ENCODE data around the gene HOXC9.

HOXC9 gene

DNA sequence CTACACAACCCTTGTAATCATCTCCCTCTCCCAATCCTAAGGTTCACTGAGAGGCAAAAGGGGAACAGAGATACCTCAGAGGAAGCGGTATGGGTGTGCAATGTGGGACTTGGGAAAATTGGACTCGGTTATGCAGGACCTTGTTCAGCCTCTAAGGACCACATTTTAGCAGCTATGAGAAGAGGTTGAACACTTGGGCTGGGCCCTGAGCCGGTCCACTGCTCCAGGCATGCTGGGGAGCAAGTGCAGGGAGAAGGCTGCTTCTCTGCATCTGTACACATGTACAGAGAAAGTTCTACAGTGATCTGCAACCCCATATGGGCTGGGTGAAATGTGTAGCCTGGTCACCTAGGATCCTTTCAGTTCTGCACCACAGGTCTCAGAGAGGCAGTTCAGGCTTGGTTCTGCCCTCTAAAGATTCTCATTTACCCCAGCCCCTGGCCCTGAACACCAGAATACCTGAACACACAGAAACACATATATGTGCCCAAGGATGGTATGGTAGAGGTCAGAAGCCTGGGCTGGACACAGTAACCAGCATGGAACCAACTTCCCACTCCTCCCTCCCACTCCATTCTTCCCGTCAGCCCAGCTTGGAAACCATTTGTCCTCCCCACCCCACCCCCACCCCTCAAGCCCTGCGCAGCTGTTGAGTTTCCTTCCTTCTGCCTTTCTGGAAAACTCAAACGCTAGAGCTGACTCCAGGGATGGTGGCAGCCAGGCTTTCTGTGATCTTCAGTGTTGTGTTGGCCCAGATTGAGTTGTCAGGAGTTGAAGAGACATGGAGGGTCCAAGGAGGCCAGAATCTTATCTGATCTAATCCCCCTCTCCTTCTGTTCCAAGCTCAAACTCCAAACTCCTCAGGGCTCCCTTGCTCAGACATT, 43.3 kb downstream of the HOXC9 start:
- DNase-seq, result no peak

GRCh38 chr12:54044425-54045103, 44.6 kb downstream of the HOXC9 start:
- DNase-seq, result no peak

- DNase-seq, result no peak
These were observed 45.4 kb downstream of the HOXC9 start for GRCh38 chr12:54045401-54045800.

GRCh38 chr12:54045868-54046521, 46.0 kb downstream of the HOXC9 start:
- no peak for DNase-seq

- DNase-seq, result no peak
These were observed 46.8 kb downstream of the HOXC9 start for GRCh38 chr12:54046809-54047159.

- DNase-seq, result no peak
These were observed 47.4 kb downstream of the HOXC9 start for GRCh38 chr12:54047160-54047963.

DNA sequence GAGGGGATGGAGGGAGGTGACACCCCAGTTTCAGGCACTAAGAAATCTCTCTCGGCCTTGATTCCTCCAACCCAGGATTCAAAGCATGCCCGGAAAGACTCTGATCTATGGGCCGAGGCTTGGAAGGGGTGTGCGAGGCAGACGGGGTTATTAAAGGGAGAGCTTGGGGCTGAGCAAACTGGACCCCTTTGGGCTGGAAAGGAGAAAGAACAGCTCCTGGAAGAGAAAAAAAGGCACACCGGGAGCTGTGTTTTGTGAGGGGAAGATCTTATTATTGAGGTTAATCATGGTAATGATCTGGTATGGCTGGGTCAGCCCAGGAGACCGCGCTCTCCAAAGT, 48.0 kb downstream of the HOXC9 start:
- no peak for DNase-seq

GRCh38 chr12:54048406-54049093, 48.6 kb downstream of the HOXC9 start:
- no peak for DNase-seq

DNA sequence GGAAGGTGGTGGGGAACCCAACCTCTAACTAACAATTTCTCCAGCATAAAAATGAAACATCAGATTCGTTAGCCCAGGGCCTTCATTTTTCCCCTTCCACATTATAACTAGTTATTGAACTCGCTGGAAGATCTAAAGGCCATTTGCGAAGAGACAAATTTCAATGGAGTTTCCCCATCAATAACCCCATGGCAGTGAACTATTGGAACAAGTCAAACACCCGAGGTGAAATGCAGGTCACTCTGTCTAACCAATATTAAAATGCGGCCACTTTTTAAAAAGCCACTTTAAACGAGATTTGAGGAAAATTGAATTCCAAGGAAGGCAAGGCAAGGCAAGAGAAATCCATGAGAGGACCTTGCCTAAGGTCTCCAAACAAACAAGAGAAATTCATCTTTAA, 49.1 kb downstream of the HOXC9 start:
- no peak for DNase-seq

DNA sequence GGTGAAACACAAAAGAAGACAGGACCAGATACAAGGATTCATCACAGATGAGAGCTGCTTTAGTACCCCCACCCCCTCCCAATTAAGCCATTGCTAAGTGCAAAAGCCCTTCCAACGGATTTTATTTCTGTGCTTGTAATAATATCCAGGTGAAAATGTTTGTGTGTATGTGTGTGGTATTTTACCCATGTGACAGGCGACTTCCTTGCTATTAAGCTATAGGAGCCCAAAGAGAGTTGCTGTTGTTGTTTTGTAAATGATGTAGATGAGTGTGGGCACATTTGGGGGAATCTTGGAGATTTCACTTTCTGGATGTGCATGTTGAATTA, 50.5 kb downstream of the HOXC9 start:
- DNase-seq, result no peak

DNA sequence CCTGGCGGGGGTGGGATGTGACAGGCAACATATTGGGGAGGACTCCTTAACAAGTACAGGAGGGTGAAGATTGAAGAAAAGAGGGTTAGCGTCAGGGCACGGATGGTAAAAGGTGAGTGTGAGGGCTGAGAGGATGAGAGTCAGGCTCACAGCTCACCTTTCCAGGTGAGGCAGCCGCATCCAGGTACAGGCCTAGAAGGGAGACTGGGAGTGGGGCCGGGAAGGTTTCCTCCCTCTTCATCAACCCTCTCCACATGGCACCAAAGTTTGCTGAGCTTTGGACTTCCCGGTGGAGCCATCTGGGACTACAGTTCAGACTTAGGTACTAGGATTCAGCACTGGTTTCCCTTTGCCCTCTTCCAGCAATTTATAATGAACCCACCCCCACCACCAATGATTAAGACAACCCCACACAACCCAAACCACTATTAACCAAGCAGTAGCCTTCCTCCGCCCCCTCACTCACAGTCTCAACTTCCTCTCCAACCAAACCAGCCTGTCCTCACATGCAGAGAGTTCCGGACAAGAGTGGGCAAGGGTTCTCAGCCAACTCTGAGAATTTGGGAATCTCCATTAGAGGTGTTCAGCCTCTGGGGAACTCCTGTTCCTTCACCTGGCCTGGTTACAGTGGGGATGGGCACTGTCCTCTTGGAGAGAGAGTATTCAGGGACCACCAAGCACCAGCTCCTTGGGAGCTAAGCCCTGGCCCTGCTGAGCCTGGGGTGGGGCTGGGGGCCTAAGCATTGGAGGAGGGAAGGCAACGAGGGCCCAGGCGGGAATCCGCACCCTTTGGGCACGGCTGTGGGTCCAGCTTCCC, 51.3 kb downstream of the HOXC9 start:
- no peak for DNase-seq

GRCh38 chr12:54051874-54052437, 52.0 kb downstream of the HOXC9 start:
- no peak for DNase-seq

- no peak for DNase-seq
These were observed 52.6 kb downstream of the HOXC9 start for GRCh38 chr12:54052438-54053002.

All from hematopoietic multipotent progenitor cell treated with erythropoietin and hydrocortisone succinate and interleukin-3 and kit ligand, for 4 days (in vitro differentiated cells).